ENCODE data around the gene ENTPD7.

ENTPD7 gene

DNA sequence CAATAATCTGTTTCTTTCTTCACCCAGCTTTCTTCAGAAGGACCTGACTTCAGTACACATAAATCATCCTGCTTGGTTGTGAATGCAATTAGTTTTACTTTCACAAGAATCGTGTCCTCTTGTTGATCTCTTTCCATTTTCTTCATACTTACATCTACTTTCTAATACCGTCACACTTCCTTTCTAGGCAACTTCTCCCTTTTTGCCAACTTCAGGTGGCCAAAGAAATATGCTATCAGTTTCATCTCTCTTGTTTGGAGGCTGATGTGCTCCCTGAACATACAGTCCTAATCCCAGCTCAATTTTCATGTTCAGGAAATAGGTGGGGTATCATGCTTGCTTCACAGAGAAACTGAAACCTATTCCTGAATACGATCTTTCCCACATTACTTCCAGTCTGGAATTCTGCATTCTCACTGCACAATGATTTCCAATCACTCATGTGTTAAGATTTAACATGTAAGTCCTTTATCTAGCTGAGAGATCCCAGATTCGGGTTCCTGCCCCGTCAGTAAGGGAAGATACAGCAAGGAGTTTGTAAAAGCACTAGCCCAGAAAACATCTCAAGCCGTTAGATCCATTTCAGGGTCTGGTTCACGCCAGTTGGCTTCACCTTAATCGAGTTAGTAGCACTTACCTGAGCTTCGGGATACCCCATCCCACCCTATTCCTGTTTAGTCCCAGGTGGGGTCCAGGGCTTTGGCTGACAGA is 40.1 kb upstream of the ENTPD7 start:
- Histone ChIP-seq H3K9me3 (ENCODE audit: insufficient read depth, low read length) (no peaks in the 10 kb centered on the region), H3K27me3 (ENCODE audit: low read length) (no peaks in the 10 kb centered on the region), H3K79me2 (ENCODE audit: insufficient read depth, low read length) (peaks cover 40% of the 10 kb centered on the region), H3K9me2 (replicated peaks; ENCODE audit: insufficient read depth, low read length) (no peaks in the 10 kb centered on the region), H3K9ac (ENCODE audit: low read length) (peak overlapping the region; percentile 90), H3K36me3 (ENCODE audit: low read length) (no peaks in the 10 kb centered on the region), H4K20me1 (ENCODE audit: low read depth, low read length) (no peaks in the 10 kb centered on the region; the same call in 1 of the 2 replicates), H3F3A (ENCODE audit: insufficient read depth) (no peaks in the 10 kb centered on the region), H2AFZ (ENCODE audit: low read depth, low read length, severe bottlenecking) (no peak overlapping the region), H3K4me2 (ENCODE audit: low read depth, low read length, poor library complexity, severe bottlenecking) (peak overlapping the region; percentile 84), H3K4me3 (ENCODE audit: insufficient read depth, low read length, poor library complexity, severe bottlenecking) (peak overlapping the region; percentile 95), H3K27ac (ENCODE audit: low read depth, low read length) (no peak overlapping the region)
- TF ChIP-seq CTCF (IDR thresholded peaks at IDR 0.05; ENCODE audit: insufficient read depth, low read length, poor library complexity, severe bottlenecking) (no peak), EZH2phosphoT487 (conservative IDR thresholded peaks at IDR 0.05; ENCODE audit: low read length) (no peak)

DNA sequence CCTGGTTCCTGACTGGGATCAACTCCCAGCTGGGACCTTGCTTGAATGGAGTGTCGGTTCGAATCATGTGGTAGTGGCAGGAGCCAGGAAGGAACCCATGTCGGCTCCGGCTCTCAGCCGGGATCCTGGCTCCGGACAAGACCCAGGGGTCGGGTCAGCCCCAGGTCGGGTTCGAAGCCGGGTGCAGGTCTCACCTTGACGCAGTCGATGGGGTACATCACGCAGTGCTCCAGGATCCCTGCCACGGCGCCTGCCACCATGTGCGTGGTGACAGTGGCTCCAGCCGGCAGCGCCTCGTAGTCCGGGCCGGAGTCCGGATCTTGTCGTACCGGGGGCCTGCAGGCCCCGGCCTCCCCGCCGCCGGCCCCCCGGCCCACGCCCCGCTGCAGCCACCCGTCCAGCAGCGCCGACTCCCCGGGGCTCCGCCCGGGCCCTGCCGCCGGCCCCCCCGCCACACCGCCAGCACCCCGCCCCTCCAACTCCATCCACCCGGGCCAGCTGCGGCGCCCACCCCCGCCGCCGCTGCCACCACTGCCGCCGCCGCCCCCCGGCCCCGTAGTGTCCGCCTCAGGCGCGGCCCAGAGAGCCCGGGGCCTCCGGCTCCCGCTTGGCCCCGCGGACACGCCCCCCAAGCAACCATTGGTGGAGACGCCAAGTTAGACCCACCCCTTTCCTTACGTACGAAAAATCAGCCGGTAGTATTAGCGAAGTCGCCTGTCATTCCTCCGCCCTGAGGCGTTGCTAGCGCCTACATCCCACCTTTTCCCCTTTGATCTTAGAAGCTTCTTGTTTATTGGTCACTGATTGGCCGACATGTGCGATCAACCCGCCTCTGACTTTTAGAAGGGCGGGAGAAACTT is 39.2 kb upstream of the ENTPD7 start, which contains the start of gene SLC25A28:
SLC25A28 (minus strand) TSS at position 589 of the 860 bp plus-strand sequence; CDS start at position 485, 104 bp downstream.
- peaks cover 40% of the 10 kb centered on the region for H3K79me2 ChIP-seq (ENCODE audit: insufficient read depth, low read length)
- no peaks in the 10 kb centered on the region; the same call in 1 of the 2 replicates for H4K20me1 ChIP-seq (ENCODE audit: low read depth, low read length)
- H3K36me3 ChIP-seq (ENCODE audit: low read length) = no peaks in the 10 kb centered on the region
- H3K27me3 ChIP-seq (ENCODE audit: low read length) = no peaks in the 10 kb centered on the region
- no peaks in the 10 kb centered on the region for H3K9me3 ChIP-seq (ENCODE audit: insufficient read depth, low read length)
- H3K4me3 ChIP-seq (ENCODE audit: insufficient read depth, low read length, poor library complexity, severe bottlenecking) = peak within 1 kb of the TSS; percentile 95
- peak within 1 kb of the TSS; percentile 84 for H3K4me2 ChIP-seq (ENCODE audit: low read depth, low read length, poor library complexity, severe bottlenecking)
- no peak for TF ChIP-seq EZH2phosphoT487 (conservative IDR thresholded peaks at IDR 0.05; ENCODE audit: low read length)
- no peak for TF ChIP-seq CTCF (IDR thresholded peaks at IDR 0.05; ENCODE audit: insufficient read depth, low read length, poor library complexity, severe bottlenecking)
- H3K9ac ChIP-seq (ENCODE audit: low read length) = peak within 1 kb of the TSS; percentile 92
- H3K27ac ChIP-seq (ENCODE audit: low read depth, low read length) = peak within 1 kb of the TSS; percentile 74
- H3K9me2 ChIP-seq (replicated peaks; ENCODE audit: insufficient read depth, low read length) = no peaks in the 10 kb centered on the region
- no peaks in the 10 kb centered on the region for H3F3A ChIP-seq (ENCODE audit: insufficient read depth)
- H2AFZ ChIP-seq (ENCODE audit: low read depth, low read length, severe bottlenecking) = peak within 1 kb of the TSS; percentile 80

GRCh38 chr10:99620711-99621453 is 38.4 kb upstream of the ENTPD7 start:
- H3K9me3 ChIP-seq (ENCODE audit: insufficient read depth, low read length) = no peaks in the 10 kb centered on the region
- H3K9me2 ChIP-seq (replicated peaks; ENCODE audit: insufficient read depth, low read length) = no peaks in the 10 kb centered on the region
- no peaks in the 10 kb centered on the region for H3F3A ChIP-seq (ENCODE audit: insufficient read depth)
- H4K20me1 ChIP-seq (ENCODE audit: low read depth, low read length) = no peaks in the 10 kb centered on the region; the same call in 1 of the 2 replicates
- H3K36me3 ChIP-seq (ENCODE audit: low read length) = no peaks in the 10 kb centered on the region
- peak overlapping the region; percentile 74 for H3K4me2 ChIP-seq (ENCODE audit: low read depth, low read length, poor library complexity, severe bottlenecking)
- peak overlapping the region; percentile 80 for H2AFZ ChIP-seq (ENCODE audit: low read depth, low read length, severe bottlenecking)
- peak overlapping the region; percentile 92 for H3K9ac ChIP-seq (ENCODE audit: low read length)
- H3K27me3 ChIP-seq (ENCODE audit: low read length) = no peaks in the 10 kb centered on the region
- H3K4me3 ChIP-seq (ENCODE audit: insufficient read depth, low read length, poor library complexity, severe bottlenecking) = peak overlapping the region; percentile 76
- TF ChIP-seq CTCF (IDR thresholded peaks at IDR 0.05; ENCODE audit: insufficient read depth, low read length, poor library complexity, severe bottlenecking) = no peak
- H3K79me2 ChIP-seq (ENCODE audit: insufficient read depth, low read length) = peaks cover 37% of the 10 kb centered on the region
- H3K27ac ChIP-seq (ENCODE audit: low read depth, low read length) = peak overlapping the region; percentile 74

Measured in SU-DHL-6 (cell line).